ENCODE data around the gene LANCL3. TPM values are rescaled to one million over a fixed set of nuclear protein-coding genes. Genes with fewer than 3 reads are reported as not detected.
"Not testable (repeated sequence)": the region's sequence is repeated elsewhere in the genome, so short reads cannot be mapped to it uniquely, and the experiment has no call there.

Gene LANCL3
- total and polyA plus RNA-seq, 12 donors: 0.04 to 0.69 (median 0.14) TPM

- TF ChIP-seq POLR2A (IDR thresholded peaks at IDR 0.05) (no peak), CTCF (IDR thresholded peaks at IDR 0.05) (no peak)
- intact Hi-C loops (cut with DNase I): no loop called here
- DNase-seq: no peak
- 85 to 98% (median 93%) methylated on average over 24 to 25 of the region's 25 CpGs for WGBS, 4 donors
- Histone ChIP-seq H3K27me3 (peaks cover 10% of the 10 kb centered on the region), H3K4me3 (no peak overlapping the region), H3K9me3 (replicated peaks in 1 of 3) (no peaks in the 10 kb centered on the region), H3K27ac (no peak overlapping the region), H3K36me3 (replicated peaks in 1 of 2) (no peaks in the 10 kb centered on the region), H3K4me1 (replicated peaks in 1 of 2) (no peaks in the 10 kb centered on the region)
These were observed 26.4 kb upstream of the LANCL3 start for GRCh38 chrX:37545066-37545465.

GRCh38 chrX:37549619-37550018 lies 21.8 kb upstream of the LANCL3 start:
- intact Hi-C loops (cut with DNase I); H3K4me3 ChIP-seq; H3K9me3 ChIP-seq (replicated peaks in 1 of 3): not testable (repeated sequence)

GRCh38 chrX:37553476-37553875 lies 18.0 kb upstream of the LANCL3 start:
- Histone ChIP-seq H3K4me3 (no peak overlapping the region), H3K36me3 (replicated peaks in 1 of 2) (no peaks in the 10 kb centered on the region), H3K9me3 (replicated peaks in 1 of 3) (no peaks in the 10 kb centered on the region), H3K4me1 (replicated peaks in 1 of 2) (no peaks in the 10 kb centered on the region), H3K27ac (no peak overlapping the region), H3K27me3 (peaks cover 12% of the 10 kb centered on the region)
- TF ChIP-seq CTCF (IDR thresholded peaks at IDR 0.05): no peak
- no peak for TF ChIP-seq POLR2A (IDR thresholded peaks at IDR 0.05)
- intact Hi-C loops (cut with DNase I): no loop called here
- WGBS, 4 donors: 59 to 85% (median 66%) methylated on average over 6 of the region's 6 CpGs
- no peak for DNase-seq

More at GRCh38 chrX:37549619-37550018, 21.8 kb upstream of the LANCL3 start:
- H3K36me3 ChIP-seq (replicated peaks in 1 of 2); DNase-seq; H3K27me3 ChIP-seq; H3K27ac ChIP-seq; H3K4me1 ChIP-seq (replicated peaks in 1 of 2): not testable (repeated sequence)

GRCh38 chrX:37565254-37565653 lies 6.2 kb upstream of the LANCL3 start:
- H3K4me1 ChIP-seq (replicated peaks in 1 of 2); H3K9me3 ChIP-seq (replicated peaks in 1 of 3); H3K4me3 ChIP-seq; intact Hi-C loops (cut with DNase I); H3K27me3 ChIP-seq; H3K27ac ChIP-seq; DNase-seq; H3K36me3 ChIP-seq (replicated peaks in 1 of 2): not testable (repeated sequence)
- 84 to 94% (median 90%) methylated on average over 2 of the region's 2 CpGs for WGBS, 4 donors

GRCh38 chrX:37570349-37570748 lies 1.1 kb upstream of the LANCL3 start:
- H3K9me3 ChIP-seq (replicated peaks in 1 of 3); H3K4me3 ChIP-seq; H3K36me3 ChIP-seq (replicated peaks in 1 of 2); intact Hi-C loops (cut with DNase I); H3K27ac ChIP-seq; H3K4me1 ChIP-seq (replicated peaks in 1 of 2); DNase-seq: not testable (repeated sequence)
- peaks cover 15% of the 10 kb centered on the region for H3K27me3 ChIP-seq
- no CpG with 5 or more reads among the region's 1 CpG for WGBS, 4 donors

GRCh38 chrX:37572108-37572587 lies 687 bp downstream of the LANCL3 start:
- Histone ChIP-seq H3K27me3 (peaks cover 19% of the 10 kb centered on the region), H3K4me3 (peak overlapping the region in 1 of 4 donors; percentile 33)
- peak in 4 of 6 experiments; percentile 12 to 19 (median 16) for TF ChIP-seq CTCF (IDR thresholded peaks at IDR 0.05)
- intact Hi-C loops (cut with DNase I); H3K4me1 ChIP-seq (replicated peaks in 1 of 2); H3K36me3 ChIP-seq (replicated peaks in 1 of 2); H3K9me3 ChIP-seq (replicated peaks in 1 of 3); H3K27ac ChIP-seq: not testable (repeated sequence)
- 0 to 48% (median 18%) methylated on average over 3 to 40 of the region's 61 CpGs for WGBS, 4 donors
- DNase-seq: peak in 3 of 7 donors; percentile 2 to 26 (median 22)

GRCh38 chrX:37573121-37573520 lies 1.7 kb downstream of the LANCL3 start:
- WGBS, 4 donors: 7 to 43% (median 20%) methylated on average over 2 of the region's 2 CpGs
- H3K4me1 ChIP-seq (replicated peaks in 1 of 2); DNase-seq; H3K4me3 ChIP-seq; H3K27ac ChIP-seq; H3K9me3 ChIP-seq (replicated peaks in 1 of 3); H3K36me3 ChIP-seq (replicated peaks in 1 of 2); intact Hi-C loops (cut with DNase I): not testable (repeated sequence)
- H3K27me3 ChIP-seq: peaks cover 19% of the 10 kb centered on the region
